Neural progenitor cell (in vitro differentiated cells): ENCODE results near the gene SDK1.

Experiments
- EZH2 ChIP-seq: fragments of 200-600 bp; sonication (generic); IDR thresholded peaks from 2 replicates; pipeline ENCODE4 v1.6.1; 2017; ENCODE audit warnings: antibody characterized with exemption, mild to moderate bottlenecking, moderate library complexity
- EZH2phosphoT487 ChIP-seq: fragments of 200-600 bp; sonication (generic); IDR thresholded peaks from 2 replicates; pipeline ENCODE4 v1.6.1; 2017; ENCODE audit warnings: antibody characterized with exemption
- TF ChIP-seq, protein P1 (sequence below): fragments of 200-600 bp; sonication (generic); IDR thresholded peaks from 2 replicates; pipeline ENCODE4 v1.5.1; 2017; ENCODE audit warnings: antibody characterized with exemption, mild to moderate bottlenecking

DNA sequence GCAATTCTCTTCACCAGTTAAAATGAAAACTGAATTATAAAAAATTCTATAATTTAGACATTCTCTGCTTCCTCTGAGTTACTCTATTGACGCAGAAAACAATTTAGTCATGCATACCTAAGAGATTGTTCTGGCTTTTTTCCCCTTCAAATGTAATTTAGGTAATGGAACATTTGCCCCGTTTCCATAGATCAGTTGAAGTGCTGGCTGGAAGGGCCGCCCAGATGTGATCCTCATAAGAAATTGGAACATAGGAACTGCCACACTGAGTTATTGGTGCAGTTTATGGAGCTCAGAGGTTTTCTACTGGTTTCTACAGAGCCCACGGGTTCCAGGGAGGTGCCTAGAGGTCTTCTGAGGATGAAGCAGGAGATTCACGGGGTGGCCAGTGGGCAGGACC lies 581.7 kb downstream of the SDK1 start:
- TF ChIP-seq, protein P1, sequence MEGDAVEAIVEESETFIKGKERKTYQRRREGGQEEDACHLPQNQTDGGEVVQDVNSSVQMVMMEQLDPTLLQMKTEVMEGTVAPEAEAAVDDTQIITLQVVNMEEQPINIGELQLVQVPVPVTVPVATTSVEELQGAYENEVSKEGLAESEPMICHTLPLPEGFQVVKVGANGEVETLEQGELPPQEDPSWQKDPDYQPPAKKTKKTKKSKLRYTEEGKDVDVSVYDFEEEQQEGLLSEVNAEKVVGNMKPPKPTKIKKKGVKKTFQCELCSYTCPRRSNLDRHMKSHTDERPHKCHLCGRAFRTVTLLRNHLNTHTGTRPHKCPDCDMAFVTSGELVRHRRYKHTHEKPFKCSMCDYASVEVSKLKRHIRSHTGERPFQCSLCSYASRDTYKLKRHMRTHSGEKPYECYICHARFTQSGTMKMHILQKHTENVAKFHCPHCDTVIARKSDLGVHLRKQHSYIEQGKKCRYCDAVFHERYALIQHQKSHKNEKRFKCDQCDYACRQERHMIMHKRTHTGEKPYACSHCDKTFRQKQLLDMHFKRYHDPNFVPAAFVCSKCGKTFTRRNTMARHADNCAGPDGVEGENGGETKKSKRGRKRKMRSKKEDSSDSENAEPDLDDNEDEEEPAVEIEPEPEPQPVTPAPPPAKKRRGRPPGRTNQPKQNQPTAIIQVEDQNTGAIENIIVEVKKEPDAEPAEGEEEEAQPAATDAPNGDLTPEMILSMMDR, result no peak
- TF ChIP-seq EZH2 (no peak), EZH2phosphoT487 (no peak)
